ENCODE measurements around the gene NDRG4. TPM values are rescaled to one million over a fixed set of nuclear protein-coding genes. Genes with fewer than 3 reads are reported as not detected.

The NDRG4 gene
- total and polyA plus RNA-seq, 2 donors (not counting 1 experiment from before 2014, with no cell fraction given), result 4.0 to 5.1 TPM

DNA sequence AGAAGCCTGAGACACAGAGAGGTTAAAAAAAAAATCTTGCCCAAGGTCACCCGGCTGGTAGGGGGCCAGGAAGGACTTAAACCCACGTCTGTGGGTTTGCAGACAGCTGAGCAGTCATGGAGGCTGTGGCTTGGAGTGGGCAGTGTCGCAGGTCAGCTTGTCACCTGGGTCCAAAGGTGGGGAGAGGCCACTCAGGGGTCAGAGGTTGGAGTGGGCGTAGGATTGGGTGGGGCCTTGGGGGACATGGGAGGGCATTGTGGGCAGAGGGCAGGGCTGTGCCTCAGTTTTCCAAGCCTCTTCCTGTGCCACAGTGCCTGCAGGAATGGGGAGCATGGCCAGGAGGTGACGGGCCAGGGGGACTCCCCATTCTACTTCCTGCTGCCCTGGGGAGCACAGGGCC, 2.0 kb upstream of the NDRG4 start:
- H3K4me1 ChIP-seq (ENCODE audit: control insufficient read depth, extremely low read depth, insufficient read depth, low read length), result peaks cover 8% of the 10 kb centered on the region
- DNase-seq (ENCODE audit: low read depth in 2 of 2), result no peak
- H3K36me3 ChIP-seq (ENCODE audit: control insufficient read depth, insufficient read depth, low read length), result no peaks in the 10 kb centered on the region
- H3K27ac ChIP-seq (ENCODE audit: insufficient read depth, low read length), result no peak overlapping the region
- peaks cover 7% of the 10 kb centered on the region for H3K27me3 ChIP-seq (ENCODE audit: control insufficient read depth, insufficient read depth, low read length)
- H4K20me1 ChIP-seq (ENCODE audit: control insufficient read depth, extremely low read depth, insufficient read depth, low read length), result no peaks in the 10 kb centered on the region
- H2AFZ ChIP-seq (ENCODE audit: low read length), result no peak overlapping the region
- H3K79me2 ChIP-seq (ENCODE audit: control insufficient read depth, insufficient read depth, low read length), result no peaks in the 10 kb centered on the region
- no peak for TF ChIP-seq EZH2 (IDR thresholded peaks at IDR 0.05; ENCODE audit: low read length, missing control alignments)
- TF ChIP-seq CTCF (conservative IDR thresholded peaks at IDR 0.05 in 1 of 2, IDR thresholded peaks at IDR 0.05 in 1 of 2; ENCODE audit: low read depth in 1 of 2, low read length in 2 of 2), result no peak
- H3K4me2 ChIP-seq (ENCODE audit: extremely low read depth, insufficient read depth, low read length), result no peak overlapping the region
- no peaks in the 10 kb centered on the region for H3K9me3 ChIP-seq (ENCODE audit: control insufficient read depth, insufficient read depth, low read depth, low read length)
- H3K4me3 ChIP-seq (replicated peaks in 1 of 4; ENCODE audit: control extremely low read depth in 1 of 4, insufficient read depth in 1 of 4, low read depth in 3 of 4, low read length in 4 of 4), result no peak overlapping the region
- H3K9ac ChIP-seq (ENCODE audit: insufficient read depth, low read length), result no peak overlapping the region

GRCh38 chr16:58498341-58499091, 1.4 kb upstream of the NDRG4 start:
- Histone ChIP-seq H3K36me3 (ENCODE audit: control insufficient read depth, insufficient read depth, low read length) (no peaks in the 10 kb centered on the region), H3K9me3 (ENCODE audit: control insufficient read depth, insufficient read depth, low read depth, low read length) (no peaks in the 10 kb centered on the region), H3K9ac (ENCODE audit: insufficient read depth, low read length) (no peak overlapping the region), H3K79me2 (ENCODE audit: control insufficient read depth, insufficient read depth, low read length) (no peaks in the 10 kb centered on the region), H2AFZ (ENCODE audit: low read length) (no peak overlapping the region), H3K27me3 (ENCODE audit: control insufficient read depth, insufficient read depth, low read length) (peaks cover 7% of the 10 kb centered on the region), H4K20me1 (ENCODE audit: control insufficient read depth, extremely low read depth, insufficient read depth, low read length) (no peaks in the 10 kb centered on the region), H3K4me3 (replicated peaks in 1 of 4; ENCODE audit: control extremely low read depth in 1 of 4, insufficient read depth in 1 of 4, low read depth in 3 of 4, low read length in 4 of 4) (no peak overlapping the region), H3K4me1 (ENCODE audit: control insufficient read depth, extremely low read depth, insufficient read depth, low read length) (peaks cover 8% of the 10 kb centered on the region), H3K27ac (ENCODE audit: insufficient read depth, low read length) (no peak overlapping the region), H3K4me2 (ENCODE audit: extremely low read depth, insufficient read depth, low read length) (no peak overlapping the region)
- TF ChIP-seq CTCF (conservative IDR thresholded peaks at IDR 0.05 in 1 of 2, IDR thresholded peaks at IDR 0.05 in 1 of 2; ENCODE audit: low read depth in 1 of 2, low read length in 2 of 2) (no peak), EZH2 (IDR thresholded peaks at IDR 0.05; ENCODE audit: low read length, missing control alignments) (no peak)
- DNase-seq (ENCODE audit: low read depth in 2 of 2), result no peak

GRCh38 chr16:58499092-58499511, 841 bp upstream of the NDRG4 start:
- Histone ChIP-seq H4K20me1 (ENCODE audit: control insufficient read depth, extremely low read depth, insufficient read depth, low read length) (no peaks in the 10 kb centered on the region), H3K79me2 (ENCODE audit: control insufficient read depth, insufficient read depth, low read length) (no peaks in the 10 kb centered on the region), H3K27ac (ENCODE audit: insufficient read depth, low read length) (no peak overlapping the region), H3K4me1 (ENCODE audit: control insufficient read depth, extremely low read depth, insufficient read depth, low read length) (peaks cover 8% of the 10 kb centered on the region), H3K4me2 (ENCODE audit: extremely low read depth, insufficient read depth, low read length) (no peak overlapping the region), H3K9me3 (ENCODE audit: control insufficient read depth, insufficient read depth, low read depth, low read length) (no peaks in the 10 kb centered on the region), H3K9ac (ENCODE audit: insufficient read depth, low read length) (no peak overlapping the region), H3K36me3 (ENCODE audit: control insufficient read depth, insufficient read depth, low read length) (no peaks in the 10 kb centered on the region), H3K4me3 (replicated peaks in 1 of 4; ENCODE audit: control extremely low read depth in 1 of 4, insufficient read depth in 1 of 4, low read depth in 3 of 4, low read length in 4 of 4) (no peak overlapping the region), H2AFZ (ENCODE audit: low read length) (no peak overlapping the region), H3K27me3 (ENCODE audit: control insufficient read depth, insufficient read depth, low read length) (peaks cover 7% of the 10 kb centered on the region)
- no peak for DNase-seq (ENCODE audit: low read depth in 2 of 2)
- TF ChIP-seq EZH2 (IDR thresholded peaks at IDR 0.05; ENCODE audit: low read length, missing control alignments) (no peak), CTCF (conservative IDR thresholded peaks at IDR 0.05 in 1 of 2, IDR thresholded peaks at IDR 0.05 in 1 of 2; ENCODE audit: low read depth in 1 of 2, low read length in 2 of 2) (no peak)
